A673 (cell line): Measurements from ENCODE around the gene WFDC13.
"Not testable (repeated sequence)": the region's sequence is repeated elsewhere in the genome, so short reads cannot be mapped to it uniquely, and the experiment has no call there.

Source experiments
- EZH2 ChIP-seq: fragments of 200-600 bp; sonication (generic); IDR thresholded peaks from 2 replicates; pipeline ENCODE4 v1.6.1; 2017; ENCODE audit warnings: borderline replicate concordance, low read depth, mild to moderate bottlenecking, mixed read lengths, antibody characterized with exemption, low read length; ENCODE audit not compliant: poor library complexity, severe bottlenecking
- TF ChIP-seq, protein P1 (sequence below): fragments of 300-800, 200-600 bp; sonication (generic); conservative IDR thresholded peaks from 2 replicates; pipeline ENCODE4 v1.5.1; 2017; ENCODE audit warnings: low read depth, mild to moderate bottlenecking, antibody characterized with exemption, low read length, moderate library complexity, mixed read lengths

- TF ChIP-seq, protein P1, sequence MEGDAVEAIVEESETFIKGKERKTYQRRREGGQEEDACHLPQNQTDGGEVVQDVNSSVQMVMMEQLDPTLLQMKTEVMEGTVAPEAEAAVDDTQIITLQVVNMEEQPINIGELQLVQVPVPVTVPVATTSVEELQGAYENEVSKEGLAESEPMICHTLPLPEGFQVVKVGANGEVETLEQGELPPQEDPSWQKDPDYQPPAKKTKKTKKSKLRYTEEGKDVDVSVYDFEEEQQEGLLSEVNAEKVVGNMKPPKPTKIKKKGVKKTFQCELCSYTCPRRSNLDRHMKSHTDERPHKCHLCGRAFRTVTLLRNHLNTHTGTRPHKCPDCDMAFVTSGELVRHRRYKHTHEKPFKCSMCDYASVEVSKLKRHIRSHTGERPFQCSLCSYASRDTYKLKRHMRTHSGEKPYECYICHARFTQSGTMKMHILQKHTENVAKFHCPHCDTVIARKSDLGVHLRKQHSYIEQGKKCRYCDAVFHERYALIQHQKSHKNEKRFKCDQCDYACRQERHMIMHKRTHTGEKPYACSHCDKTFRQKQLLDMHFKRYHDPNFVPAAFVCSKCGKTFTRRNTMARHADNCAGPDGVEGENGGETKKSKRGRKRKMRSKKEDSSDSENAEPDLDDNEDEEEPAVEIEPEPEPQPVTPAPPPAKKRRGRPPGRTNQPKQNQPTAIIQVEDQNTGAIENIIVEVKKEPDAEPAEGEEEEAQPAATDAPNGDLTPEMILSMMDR: not testable (repeated sequence)
- TF ChIP-seq EZH2: not testable (repeated sequence)
Observed at GRCh38 chr20:45657038-45657437, 44.8 kb upstream of the WFDC13 start.
